ENCODE data around the gene FOXN3.

DNA sequence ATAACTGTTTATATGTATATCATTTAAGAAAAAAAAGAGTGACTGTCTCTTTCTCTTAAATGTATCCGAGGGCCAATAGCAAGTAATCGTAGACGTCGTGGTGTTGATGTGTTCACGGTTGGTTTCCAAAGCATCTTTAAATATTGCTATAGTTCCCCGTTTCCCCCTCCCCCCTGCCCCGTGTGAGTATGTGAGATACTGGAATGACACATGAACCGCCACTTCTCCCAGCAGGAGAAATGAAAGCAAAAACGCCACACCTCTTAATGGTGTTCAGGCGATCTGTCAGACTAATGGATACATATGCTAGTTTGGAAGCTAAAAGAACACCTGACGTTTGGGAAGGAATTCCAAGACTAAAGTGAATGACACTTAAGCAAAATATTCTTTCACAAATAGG, 258.3 kb downstream of the FOXN3 start:
- TF ChIP-seq, protein P1, sequence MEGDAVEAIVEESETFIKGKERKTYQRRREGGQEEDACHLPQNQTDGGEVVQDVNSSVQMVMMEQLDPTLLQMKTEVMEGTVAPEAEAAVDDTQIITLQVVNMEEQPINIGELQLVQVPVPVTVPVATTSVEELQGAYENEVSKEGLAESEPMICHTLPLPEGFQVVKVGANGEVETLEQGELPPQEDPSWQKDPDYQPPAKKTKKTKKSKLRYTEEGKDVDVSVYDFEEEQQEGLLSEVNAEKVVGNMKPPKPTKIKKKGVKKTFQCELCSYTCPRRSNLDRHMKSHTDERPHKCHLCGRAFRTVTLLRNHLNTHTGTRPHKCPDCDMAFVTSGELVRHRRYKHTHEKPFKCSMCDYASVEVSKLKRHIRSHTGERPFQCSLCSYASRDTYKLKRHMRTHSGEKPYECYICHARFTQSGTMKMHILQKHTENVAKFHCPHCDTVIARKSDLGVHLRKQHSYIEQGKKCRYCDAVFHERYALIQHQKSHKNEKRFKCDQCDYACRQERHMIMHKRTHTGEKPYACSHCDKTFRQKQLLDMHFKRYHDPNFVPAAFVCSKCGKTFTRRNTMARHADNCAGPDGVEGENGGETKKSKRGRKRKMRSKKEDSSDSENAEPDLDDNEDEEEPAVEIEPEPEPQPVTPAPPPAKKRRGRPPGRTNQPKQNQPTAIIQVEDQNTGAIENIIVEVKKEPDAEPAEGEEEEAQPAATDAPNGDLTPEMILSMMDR (conservative IDR thresholded peaks at IDR 0.05; ENCODE audit: low read depth in 2 of 2) = no peak
- no peak for TF ChIP-seq EZH2phosphoT487 (IDR thresholded peaks at IDR 0.05; ENCODE audit: unreplicated experiment)

Measured in GM23338 (cell line).